Panc1 (cell line): ENCODE measurements around the gene CATSPERB.

Source experiments
- POLR2AphosphoS5 ChIP-seq: IDR thresholded peaks from 2 replicates; pipeline ENCODE4 v1.6.1; 2012; ENCODE audit warnings: mild to moderate bottlenecking, low read depth, low read length, moderate library complexity
- TF ChIP-seq, protein P1 (sequence below): fragments of 450-650 bp; IDR thresholded peaks from 2 replicates; pipeline ENCODE4 v1.5.1; 2017; ENCODE audit warnings: mild to moderate bottlenecking

DNA sequence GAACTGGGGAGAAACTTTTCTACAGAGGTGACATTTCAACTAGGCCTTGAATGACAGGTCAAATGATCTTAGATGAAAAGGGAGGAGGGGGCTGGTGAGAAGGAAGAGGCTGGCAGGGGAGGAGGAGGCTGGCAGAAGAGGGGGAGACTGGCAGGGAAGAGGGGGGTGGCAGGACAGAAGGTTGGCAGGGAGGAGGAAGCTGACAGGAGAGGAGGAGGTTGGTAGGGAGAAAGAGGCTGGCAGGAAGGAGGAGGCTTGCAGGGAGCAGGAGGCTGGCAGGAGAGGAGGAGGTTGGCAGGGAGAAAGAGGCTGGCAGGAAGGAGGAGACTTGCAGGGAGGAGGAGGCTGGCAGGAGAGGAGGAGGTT is 158.4 kb downstream of the CATSPERB start:
- TF ChIP-seq, protein P1, sequence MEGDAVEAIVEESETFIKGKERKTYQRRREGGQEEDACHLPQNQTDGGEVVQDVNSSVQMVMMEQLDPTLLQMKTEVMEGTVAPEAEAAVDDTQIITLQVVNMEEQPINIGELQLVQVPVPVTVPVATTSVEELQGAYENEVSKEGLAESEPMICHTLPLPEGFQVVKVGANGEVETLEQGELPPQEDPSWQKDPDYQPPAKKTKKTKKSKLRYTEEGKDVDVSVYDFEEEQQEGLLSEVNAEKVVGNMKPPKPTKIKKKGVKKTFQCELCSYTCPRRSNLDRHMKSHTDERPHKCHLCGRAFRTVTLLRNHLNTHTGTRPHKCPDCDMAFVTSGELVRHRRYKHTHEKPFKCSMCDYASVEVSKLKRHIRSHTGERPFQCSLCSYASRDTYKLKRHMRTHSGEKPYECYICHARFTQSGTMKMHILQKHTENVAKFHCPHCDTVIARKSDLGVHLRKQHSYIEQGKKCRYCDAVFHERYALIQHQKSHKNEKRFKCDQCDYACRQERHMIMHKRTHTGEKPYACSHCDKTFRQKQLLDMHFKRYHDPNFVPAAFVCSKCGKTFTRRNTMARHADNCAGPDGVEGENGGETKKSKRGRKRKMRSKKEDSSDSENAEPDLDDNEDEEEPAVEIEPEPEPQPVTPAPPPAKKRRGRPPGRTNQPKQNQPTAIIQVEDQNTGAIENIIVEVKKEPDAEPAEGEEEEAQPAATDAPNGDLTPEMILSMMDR: no peak
- TF ChIP-seq POLR2AphosphoS5: no peak
